GM10248 (cell line): ENCODE results near the gene SDC1.
"Not testable (repeated sequence)": the region's sequence is repeated elsewhere in the genome, so short reads cannot be mapped to it uniquely, and the experiment has no call there.

Source experiments
- CTCF ChIA-PET: fragments of 300-600 bp; sonication (Branson Sonifier 250); formaldehyde crosslinking; extraction: SDS; loops from one replicate; lab custom pipeline; 2021; ENCODE audit warnings: antibody characterized with exemption; lab: Yijun Ruan, JAX
- POLR2A ChIA-PET: fragments of 350-650 bp; sonication (Branson Sonifier 250); formaldehyde crosslinking; extraction: SDS; loops from one replicate; lab custom pipeline; 2020; ENCODE audit warnings: antibody characterized with exemption; lab: Yijun Ruan, JAX
- DNase-seq: peaks from one replicate; pipeline ENCODE4 v3.0.0; 2012; ENCODE audit errors: extremely low spot score
- CTCF ChIP-seq: IDR thresholded peaks from 2 replicates; pipeline ENCODE4 v1.5.1; 2012; ENCODE audit warnings: mild to moderate bottlenecking, low read depth; ENCODE audit errors: extremely low read depth, missing control alignments, control extremely low read depth

The SDC1 gene

GRCh38 chr2:20198001-20198400 is 26.9 kb downstream of the SDC1 start:
- no peak for DNase-seq
- CTCF ChIA-PET, result interaction anchor here (1.1 to 2.4 kb wide), 2 partner anchors 7 to 12 kb away, joined by 5 read pairs; no protein-coding TSS in a partner anchor
- POLR2A ChIA-PET, result no interaction called here
- no peak for TF ChIP-seq CTCF

- TF ChIP-seq CTCF, result no peak
- ChIA-PET POLR2A (no interaction called here), CTCF (interaction anchor here (1.1 to 2.4 kb wide), 3 partner anchors 8 to 17 kb away, joined by 4 to 5 read pairs (median 5); no protein-coding TSS in a partner anchor)
Observed at GRCh38 chr2:20197192-20197591, 27.7 kb downstream of the SDC1 start.

GRCh38 chr2:20196657-20197161 is 28.2 kb downstream of the SDC1 start:
- no peak for DNase-seq
- ChIA-PET CTCF (interaction anchor here (1.3 to 2.4 kb wide), 2 partner anchors 8 to 18 kb away, joined by 4 to 5 read pairs; no protein-coding TSS in a partner anchor), POLR2A (no interaction called here)
- TF ChIP-seq CTCF, result no peak

More at GRCh38 chr2:20197192-20197591, 27.7 kb downstream of the SDC1 start:
- no peak for DNase-seq

GRCh38 chr2:20196053-20196656 is 28.8 kb downstream of the SDC1 start:
- ChIA-PET POLR2A (no interaction called here), CTCF (interaction anchor here (1.3 to 2.4 kb wide), 2 partner anchors 9 to 18 kb away, joined by 4 to 5 read pairs; no protein-coding TSS in a partner anchor)
- no peak for DNase-seq

GRCh38 chr2:20195431-20196033 is 29.4 kb downstream of the SDC1 start:
- CTCF ChIA-PET, result interaction anchor here (1.6 to 2.4 kb wide), 2 partner anchors 9 to 10 kb away, joined by 5 read pairs; no protein-coding TSS in a partner anchor
- TF ChIP-seq CTCF, result no peak
- POLR2A ChIA-PET, result no interaction called here
- DNase-seq, result no peak

More at GRCh38 chr2:20196053-20196656, 28.8 kb downstream of the SDC1 start:
- no peak for TF ChIP-seq CTCF

- DNase-seq, POLR2A ChIA-PET: not testable (repeated sequence)
- CTCF ChIA-PET, result interaction anchor here (1.6 kb wide), 1 partner anchor 9 kb away, joined by 5 read pairs; no protein-coding TSS in a partner anchor
Observed at GRCh38 chr2:20195016-20195411, 29.9 kb downstream of the SDC1 start.
